Endometrium (tissue), 2 donors: ENCODE data around the gene HEATR1.
"Not testable (repeated sequence)": the region's sequence is repeated elsewhere in the genome, so short reads cannot be mapped to it uniquely, and the experiment has no call there.

Experiments
- FAIRE-seq: peaks from 2 replicates; lab custom pipeline; 2012; peaks lifted over from hg19 to GRCh38; lab: Jason Lieb, UNC
- donor health status: control.
- donor health status: control.

HEATR1 gene

DNA sequence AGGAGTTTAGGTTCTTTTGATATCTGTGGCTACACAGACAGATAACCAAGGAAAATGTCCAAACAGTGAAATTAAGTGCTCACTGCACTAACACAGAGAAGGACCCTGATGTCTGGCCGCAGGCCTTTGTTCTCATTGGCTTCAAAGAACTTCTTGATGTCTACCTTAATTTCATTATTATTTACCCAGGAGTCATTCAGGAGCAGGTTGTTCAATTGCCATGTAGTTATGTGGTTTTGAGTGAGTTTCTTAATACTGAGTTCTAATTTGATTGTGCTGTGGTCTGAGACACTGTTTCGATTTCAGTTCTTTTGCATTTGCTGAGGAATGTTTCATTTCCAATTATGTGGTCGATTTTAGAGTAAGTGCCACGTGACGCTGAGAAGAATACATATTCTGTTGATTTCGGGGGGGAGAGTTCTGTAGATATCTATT lies 95.7 kb downstream of the HEATR1 start:
- FAIRE-seq, result no peak

DNA sequence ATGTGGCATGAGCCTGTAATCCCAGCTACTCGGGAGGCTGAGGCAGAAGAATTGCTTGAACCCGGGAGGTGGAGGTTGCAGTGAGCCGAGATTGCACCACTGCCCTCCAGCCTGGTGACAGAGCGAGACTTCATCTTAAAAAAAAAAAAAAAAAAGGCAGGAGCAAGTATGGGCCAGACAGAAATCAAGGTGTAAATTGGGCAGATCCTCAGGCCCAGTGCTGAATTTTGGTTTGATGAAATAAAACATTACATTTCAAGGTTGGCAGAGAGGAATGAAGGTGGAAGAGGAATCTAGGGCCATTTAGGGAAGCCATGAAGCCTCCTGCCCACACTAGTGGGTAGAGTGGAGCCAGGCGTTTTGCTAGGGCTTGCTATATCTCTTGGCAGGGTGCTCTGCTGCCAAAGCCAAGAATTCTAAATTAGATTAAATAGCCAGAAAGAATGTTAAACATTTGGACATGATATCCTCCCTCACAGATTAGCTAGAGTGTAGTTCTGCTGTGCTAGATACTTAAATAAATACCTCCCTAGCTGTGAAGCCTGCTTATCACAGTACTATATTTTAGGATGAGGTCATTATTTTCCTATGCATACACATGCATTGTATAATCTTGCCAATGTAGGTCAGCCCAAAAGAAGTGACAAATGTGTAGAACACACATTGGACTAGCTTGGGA lies 97.2 kb downstream of the HEATR1 start:
- FAIRE-seq, result no peak

DNA sequence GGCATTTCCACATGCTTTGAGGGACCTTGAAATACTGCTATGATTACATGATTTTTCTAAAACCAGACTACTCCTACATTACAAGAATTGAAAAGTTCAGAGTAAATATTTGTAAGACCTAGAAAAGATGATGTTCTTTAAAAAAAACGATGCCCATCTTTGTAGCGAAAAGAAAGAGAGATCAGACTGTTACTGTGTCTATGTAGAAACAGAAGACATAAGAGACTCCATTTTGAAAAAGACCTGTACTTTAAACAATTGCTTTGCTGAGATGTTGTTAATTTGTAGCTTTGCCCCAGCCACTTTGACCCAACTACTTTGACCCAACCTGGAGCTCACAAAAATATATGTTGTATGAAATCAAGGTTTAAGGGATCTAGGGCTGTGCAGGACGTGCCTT lies 100.0 kb downstream of the HEATR1 start:
- not testable (repeated sequence) for FAIRE-seq

DNA sequence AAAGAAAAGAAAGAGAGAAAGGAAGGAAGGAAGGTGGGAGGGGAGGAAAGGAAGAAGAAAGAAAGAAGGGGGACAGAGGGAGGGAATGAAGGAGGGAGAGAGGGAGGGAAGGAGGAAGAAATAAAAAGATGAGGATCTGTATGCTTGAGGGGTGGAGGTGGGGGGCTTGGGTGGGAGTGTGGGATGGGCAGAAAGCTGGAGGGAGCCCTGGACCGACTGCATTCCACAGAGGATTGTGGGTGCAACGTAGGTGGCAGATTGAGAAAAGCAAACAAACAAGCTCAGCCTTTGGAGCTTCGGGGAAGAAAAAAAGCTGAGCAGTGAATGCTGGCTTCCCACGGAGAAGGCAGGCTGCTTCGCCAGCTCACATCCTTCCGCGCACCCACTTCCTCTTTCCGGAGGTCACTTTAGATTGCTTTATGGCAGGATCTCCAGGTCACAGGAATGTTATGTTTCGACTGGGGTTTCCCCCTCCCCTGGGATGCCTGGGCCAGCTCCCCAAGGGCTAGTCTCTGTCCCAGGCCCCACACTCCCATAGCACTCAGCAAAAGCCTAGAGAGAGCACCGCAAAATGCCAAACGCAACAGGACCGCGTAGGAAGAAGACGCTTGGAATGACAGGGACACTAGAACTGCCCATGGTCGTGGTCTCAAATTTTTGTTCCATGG lies 101.2 kb downstream of the HEATR1 start:
- no peak for FAIRE-seq

DNA sequence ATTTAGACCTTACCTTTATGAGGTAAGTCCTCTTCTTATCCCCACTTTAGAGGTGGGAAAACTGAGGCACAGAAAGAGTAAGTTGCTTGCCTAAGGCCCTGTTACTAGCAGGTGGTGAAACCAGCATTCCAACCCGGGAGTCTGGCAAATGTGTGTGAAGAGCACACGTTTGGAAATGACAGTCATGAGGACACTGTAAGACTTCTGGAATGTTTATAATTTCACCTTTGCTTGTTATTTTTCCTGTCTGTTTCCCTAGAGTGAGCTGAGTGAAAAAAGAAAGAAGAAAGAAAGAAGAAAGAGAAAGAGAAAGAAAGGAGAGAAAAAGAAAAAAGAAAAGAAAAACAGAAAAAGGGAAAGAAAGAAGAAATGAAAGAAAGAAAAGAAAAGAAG lies 101.7 kb downstream of the HEATR1 start:
- FAIRE-seq, result no peak

DNA sequence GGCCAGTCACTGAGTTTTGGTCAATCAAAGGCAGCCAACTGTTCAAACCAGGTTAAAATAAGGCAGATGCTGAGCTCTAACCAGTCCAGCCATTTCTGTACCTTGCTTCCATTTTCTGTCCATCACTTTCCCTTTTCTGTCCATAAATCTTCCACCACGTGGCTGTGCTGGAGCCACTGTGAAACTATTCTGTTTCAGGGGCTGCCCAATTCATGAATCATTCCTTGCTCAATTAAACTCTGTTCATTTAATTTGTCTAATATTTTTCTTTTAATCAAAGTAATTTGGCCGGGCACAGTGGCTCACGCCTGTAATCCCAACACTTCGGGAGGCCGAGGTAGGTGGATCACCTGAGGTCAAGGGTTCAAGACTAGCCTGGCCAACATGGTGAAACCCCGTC lies 103.2 kb downstream of the HEATR1 start:
- no peak for FAIRE-seq
